Stimulated activated naive CD4-positive, alpha-beta T cell (primary cell): ENCODE results near the gene ATF7IP2.
"Not testable (repeated sequence)": the region's sequence is repeated elsewhere in the genome, so short reads cannot be mapped to it uniquely, and the experiment has no call there.

Source experiments
- DNase-seq, 6 experiments: peaks; one replicate each; lab custom pipeline; 2025; lab: John Stamatoyannopoulos, UW

The ATF7IP2 gene

DNA sequence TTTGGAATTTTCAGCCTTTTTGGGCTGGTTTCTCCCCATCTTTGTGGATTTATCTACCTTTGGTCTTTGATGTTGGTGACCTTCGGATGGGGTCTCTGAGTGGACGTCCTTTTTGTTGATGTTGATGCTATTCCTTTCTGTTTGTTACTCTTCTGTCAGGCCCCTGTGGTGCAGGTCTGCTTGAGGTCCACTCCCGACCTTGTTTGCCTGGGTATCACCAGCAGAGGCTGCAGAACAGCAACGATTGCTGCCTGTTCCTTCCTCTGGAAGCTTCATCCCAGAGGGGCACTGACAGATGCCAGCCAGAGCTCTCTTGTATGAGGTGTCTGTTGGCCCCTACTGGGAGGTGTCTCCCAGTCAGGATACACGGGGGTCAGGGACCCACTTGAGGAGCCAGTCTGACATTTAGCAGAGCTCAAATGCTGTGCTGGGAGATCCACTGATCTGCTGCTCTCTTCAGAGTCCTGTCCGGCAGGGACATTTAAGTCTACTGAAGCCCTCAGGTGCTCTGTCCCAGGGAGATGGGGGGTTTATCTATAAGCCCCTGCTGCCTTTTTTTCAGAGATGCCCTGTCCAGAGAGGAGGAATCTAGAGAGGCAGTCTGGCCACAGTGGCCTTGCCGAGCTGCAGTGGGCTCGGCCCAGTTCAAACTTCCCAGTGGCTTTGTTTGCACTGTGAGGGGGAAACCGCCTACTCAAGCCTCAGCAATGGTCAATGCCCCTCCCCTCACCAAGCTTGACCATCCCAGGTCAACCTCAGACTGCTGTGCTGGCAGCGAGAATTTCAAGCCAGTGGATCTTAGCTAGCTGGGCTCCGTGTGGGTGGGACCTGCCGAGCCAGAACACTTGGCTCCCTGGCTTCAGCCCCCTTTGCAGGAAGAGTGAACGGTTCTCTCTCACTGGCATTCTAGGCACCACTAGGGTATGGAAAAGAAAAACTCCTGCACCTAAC lies 66.6 kb downstream of the ATF7IP2 start:
- not testable (repeated sequence) for DNase-seq

GRCh38 chr16:10453159-10453510 lies 67.3 kb downstream of the ATF7IP2 start:
- no peak for DNase-seq

GRCh38 chr16:10465821-10466220 lies 80.0 kb downstream of the ATF7IP2 start:
- DNase-seq = no peak

DNA sequence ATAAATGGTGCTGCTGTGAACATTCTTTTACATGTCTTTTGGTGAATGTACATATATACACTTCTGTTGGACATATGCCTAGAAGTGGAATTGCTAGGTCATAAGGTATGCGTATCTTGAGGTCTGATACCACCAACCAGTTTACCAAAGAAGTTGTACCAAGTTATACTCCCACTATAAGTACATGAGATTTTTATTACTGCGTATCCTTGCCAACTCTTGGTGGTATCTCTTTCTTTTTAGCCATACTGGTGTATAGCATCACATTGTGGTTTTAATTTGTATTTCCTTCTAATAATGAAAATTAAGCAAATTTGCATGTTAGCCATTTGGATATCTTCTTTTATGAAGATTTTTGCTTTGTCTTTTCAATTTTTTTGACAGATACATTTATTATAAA lies 80.5 kb downstream of the ATF7IP2 start:
- DNase-seq = no peak

DNA sequence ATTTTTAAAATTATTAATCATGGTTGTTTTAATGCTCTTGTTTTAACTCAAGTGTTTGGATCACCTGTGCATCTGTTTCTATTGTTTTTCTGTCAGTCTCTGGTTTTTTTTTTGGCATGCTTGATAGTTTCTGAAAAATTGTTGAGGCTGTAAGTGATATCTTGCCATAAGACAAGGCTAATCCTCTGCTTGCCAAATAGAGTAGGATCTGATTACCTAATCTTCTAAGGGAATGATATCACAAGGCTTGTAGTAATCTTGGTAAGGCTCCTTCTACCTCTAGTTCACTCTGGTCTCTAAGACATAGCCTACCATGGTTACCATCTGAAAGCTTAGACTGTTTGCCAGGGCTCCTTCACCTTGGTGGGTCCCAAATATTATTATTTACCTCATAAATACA lies 81.0 kb downstream of the ATF7IP2 start:
- no peak for DNase-seq

- DNase-seq = not testable (repeated sequence)
Measured at GRCh38 chr16:10476636-10477035, 90.8 kb downstream of the ATF7IP2 start.

- DNase-seq = no peak
Measured at GRCh38 chr16:10480151-10480550, 94.3 kb downstream of the ATF7IP2 start.

GRCh38 chr16:10485159-10485558 lies 99.3 kb downstream of the ATF7IP2 start:
- DNase-seq = no peak

- DNase-seq = no peak
Measured at GRCh38 chr16:10485698-10486382, 100.0 kb downstream of the ATF7IP2 start.

GRCh38 chr16:10490141-10490540 lies 104.3 kb downstream of the ATF7IP2 start:
- no peak for DNase-seq

GRCh38 chr16:10493276-10493675 lies 107.4 kb downstream of the ATF7IP2 start:
- DNase-seq = no peak

DNA sequence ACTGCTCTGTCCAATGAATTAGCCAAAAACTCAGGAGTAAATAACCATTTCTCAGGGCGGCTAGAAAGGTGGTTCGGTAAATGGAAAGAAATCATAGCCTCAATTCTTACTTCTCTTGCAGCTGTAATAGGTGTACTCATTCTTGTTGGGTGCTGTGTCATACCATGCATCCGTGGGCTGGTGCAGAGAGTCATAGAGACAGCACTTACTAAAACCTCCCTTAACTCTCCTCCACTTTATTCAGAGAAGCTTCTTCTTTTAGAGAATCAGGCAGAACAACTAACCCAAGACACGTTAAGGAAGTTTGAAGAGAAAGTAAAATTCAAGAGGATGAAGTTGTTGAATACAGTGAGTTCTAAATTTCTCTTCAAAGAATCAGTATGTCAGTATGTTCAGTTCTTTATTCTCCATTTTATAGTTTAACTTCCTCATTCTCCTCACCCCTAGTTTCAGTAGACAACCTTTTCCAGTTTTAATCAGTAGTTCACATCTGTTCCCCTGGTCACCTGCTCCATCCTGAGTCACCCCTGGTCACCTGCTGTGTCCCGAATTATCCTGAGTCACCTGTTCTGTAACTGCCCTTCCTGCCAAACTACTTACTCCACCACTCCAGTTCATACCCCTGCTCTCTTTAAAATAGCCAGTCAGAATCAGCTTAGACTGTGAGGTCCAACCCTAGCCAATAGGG lies 108.6 kb downstream of the ATF7IP2 start:
- no peak for DNase-seq

GRCh38 chr16:10495031-10495345 lies 109.1 kb downstream of the ATF7IP2 start:
- no peak for DNase-seq

DNA sequence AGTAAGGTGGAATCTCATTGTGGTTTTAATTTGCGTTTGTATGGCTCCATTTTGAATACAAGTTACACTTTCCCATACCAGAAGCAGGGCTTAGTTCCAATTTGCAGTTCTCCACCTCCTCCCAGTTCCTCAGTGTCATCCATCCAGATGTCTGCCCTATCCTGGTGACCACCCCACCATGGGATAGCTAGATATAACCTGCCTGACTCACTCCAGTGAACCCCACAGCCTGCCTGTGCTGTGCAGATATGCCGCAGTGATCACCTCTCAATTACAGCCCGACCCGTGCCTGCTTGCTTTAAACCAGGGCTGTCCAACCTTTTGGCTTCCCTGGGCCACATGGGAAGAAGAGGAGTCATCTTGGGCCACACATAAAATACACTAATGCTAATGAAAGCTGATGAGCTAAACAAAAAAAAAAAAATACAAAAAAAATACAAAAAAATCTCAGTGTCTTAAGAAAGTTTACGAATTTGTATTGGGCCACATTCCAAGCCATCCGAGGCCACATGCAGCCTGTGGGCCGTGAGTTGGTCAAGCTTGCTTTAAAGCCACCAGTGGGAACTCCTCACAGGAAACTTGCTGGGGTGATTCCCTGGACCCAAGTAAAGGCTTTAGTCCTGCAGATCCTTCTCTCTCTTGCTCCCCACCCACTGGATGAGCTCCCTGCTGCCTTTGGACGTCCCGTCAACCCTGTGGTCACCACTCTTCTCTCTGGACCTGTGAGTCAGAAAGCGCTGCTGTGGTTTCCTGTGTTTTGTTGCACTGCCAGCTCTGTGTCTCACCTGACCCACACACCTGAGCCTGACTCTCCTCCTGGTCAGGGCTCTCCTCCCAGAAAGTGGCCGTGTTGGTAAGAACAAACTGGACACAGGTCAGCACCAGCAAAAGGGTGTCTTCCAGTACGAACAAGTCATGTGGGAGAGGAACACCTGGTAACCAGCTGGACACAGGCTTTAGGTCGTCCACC lies 111.6 kb downstream of the ATF7IP2 start:
- DNase-seq = no peak

- DNase-seq = no peak
Measured at GRCh38 chr16:10500582-10500981, 114.7 kb downstream of the ATF7IP2 start.

DNA sequence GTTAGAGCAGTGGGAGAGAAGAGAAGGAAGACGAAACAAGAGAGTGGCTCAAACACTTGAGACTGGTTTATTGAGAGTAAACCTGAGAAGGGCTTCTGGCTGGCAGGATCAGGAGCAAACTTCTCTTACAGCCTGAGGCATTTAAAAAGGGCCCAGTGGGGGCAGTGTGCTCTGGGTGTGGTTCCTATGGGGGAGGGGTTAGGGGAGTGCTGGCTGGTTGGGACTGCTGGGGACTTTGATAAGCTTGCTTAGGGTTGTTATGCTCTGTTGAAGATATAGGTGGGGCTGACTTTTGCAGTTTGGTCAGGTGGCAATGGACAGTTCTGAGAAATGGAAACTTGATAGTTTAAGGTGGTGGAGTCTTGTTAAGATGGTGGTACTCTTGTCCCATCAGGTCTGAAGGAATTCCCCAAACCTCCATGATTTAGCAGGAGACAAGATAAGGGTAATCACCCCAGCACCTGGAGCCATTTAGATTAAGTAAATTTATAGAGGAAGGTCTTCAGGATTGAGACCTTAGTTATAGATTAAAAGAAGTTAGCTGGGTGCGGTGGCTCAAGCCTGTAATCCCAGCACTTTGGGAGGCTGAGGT lies 115.3 kb downstream of the ATF7IP2 start:
- DNase-seq = no peak

GRCh38 chr16:10502776-10503175 lies 116.9 kb downstream of the ATF7IP2 start:
- DNase-seq = no peak

- DNase-seq = no peak
Measured at GRCh38 chr16:10504404-10504885, 118.6 kb downstream of the ATF7IP2 start.

DNA sequence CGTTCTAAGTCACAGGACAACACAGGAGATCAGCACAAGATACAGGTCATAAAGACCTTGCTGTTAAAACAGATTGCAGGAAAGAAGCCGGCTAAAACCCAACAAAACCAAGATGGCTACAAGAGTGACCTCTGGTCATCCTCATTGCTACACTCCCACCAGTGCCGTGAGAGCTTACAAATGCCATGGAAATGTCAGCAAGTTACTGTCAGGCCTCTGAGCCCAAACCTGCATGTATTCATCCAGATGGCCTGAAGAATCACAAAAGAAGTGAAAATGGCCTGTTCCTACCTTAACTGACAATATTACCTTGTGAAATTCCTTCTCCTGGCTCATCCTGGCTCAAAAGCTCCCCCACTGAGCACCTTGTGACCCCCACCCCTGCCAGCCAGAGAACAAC lies 119.4 kb downstream of the ATF7IP2 start:
- DNase-seq = not testable (repeated sequence)

DNA sequence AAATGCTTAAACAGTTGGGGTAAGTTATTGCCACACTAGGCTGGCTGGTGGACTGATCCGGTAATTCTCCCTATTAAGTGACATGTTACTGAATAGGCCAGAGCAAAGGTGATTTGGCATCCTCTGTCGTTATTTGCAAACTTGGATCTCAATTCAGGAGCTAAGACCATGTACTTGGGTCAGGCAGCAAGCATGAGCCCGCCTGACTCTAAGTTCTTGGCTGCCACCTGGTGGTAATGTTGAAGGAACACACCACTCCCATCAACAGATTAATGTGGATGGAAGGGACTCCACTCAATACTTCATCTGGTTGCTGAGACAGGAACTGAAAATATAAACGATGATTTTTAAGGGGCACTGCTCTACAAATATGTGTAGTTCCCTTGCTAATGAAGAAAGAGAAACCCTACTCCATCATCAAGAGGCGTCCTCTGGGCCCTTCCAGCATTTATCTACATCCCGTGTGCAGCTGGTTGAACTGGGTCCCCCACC lies 123.7 kb downstream of the ATF7IP2 start:
- DNase-seq = peak; percentile 10 to 78 (median 54)

- DNase-seq = no peak
Measured at GRCh38 chr16:10510279-10510678, 124.4 kb downstream of the ATF7IP2 start.
